Endothelial cell of umbilical vein (primary cell): ENCODE measurements around the gene POMP. TPM values are rescaled to one million over a fixed set of nuclear protein-coding genes. Genes with fewer than 3 reads are reported as not detected.

Experiments used
- BruUV-seq: library from RNA; stranded (reverse); fragments of 400-500 nt; replicated peaks from 2 replicates; lab custom pipeline; 2021; lab: Mats Ljungman, UMichigan
- CTCF ChIA-PET: fragments of 300-600, 350-600 bp; sonication (Branson Sonifier 250); formaldehyde crosslinking; loops from one replicate; lab custom pipeline; 2021; ENCODE audit warnings: antibody characterized with exemption, inconsistent platforms; lab: Charles Lee
- POLR2A ChIA-PET: fragments of 300-600, 350-600 bp; sonication (Branson Sonifier 250); formaldehyde crosslinking; loops from one replicate; lab custom pipeline; 2021; ENCODE audit warnings: antibody characterized with exemption, inconsistent platforms; lab: Charles Lee
- DNase-seq: peaks from one replicate; pipeline ENCODE4 v3.0.0-alpha.2; 2011; ENCODE audit warnings: low read depth, low spot score
- FAIRE-seq: peaks from 2 replicates; lab custom pipeline; 2011; peaks lifted over from hg19 to GRCh38; lab: Jason Lieb, UNC
- H2AFZ ChIP-seq: 2 replicates; pipeline ENCODE4 v1.6.0; 2012; ENCODE audit warnings: low read depth, low read length, control low read depth, inconsistent platforms
- H3K27ac ChIP-seq: 2 replicates; pipeline ENCODE4 v1.5.1; 2011; ENCODE audit warnings: low read depth, mild to moderate bottlenecking, control low read depth, low read length, moderate library complexity; ENCODE audit not compliant: insufficient read depth
- H3K27me3 ChIP-seq, 2 experiments: 2 replicates each; pipeline versions ENCODE4 v1.6.0 to v1.6.1; 2011; ENCODE audit warnings: low read length in 2 of 2, mixed read lengths in 1 of 2; ENCODE audit not compliant: control insufficient read depth in 2 of 2, insufficient read depth in 2 of 2
- H3K36me3 ChIP-seq, 2 experiments: 2 replicates in 1 of 2; 3 replicates in 1 of 2; pipeline ENCODE4 v1.5.1; 2011; ENCODE audit warnings: low read length in 2 of 2, mild to moderate bottlenecking in 1 of 2, moderate library complexity in 1 of 2; ENCODE audit not compliant: control insufficient read depth in 2 of 2, insufficient read depth in 2 of 2; ENCODE audit errors: extremely low read depth in 1 of 2
- H3K4me1 ChIP-seq: 3 replicates; pipeline ENCODE4 v1.5.1; 2011; ENCODE audit warnings: mild to moderate bottlenecking, low read length; ENCODE audit not compliant: control insufficient read depth, insufficient read depth; ENCODE audit errors: extremely low read depth
- H3K4me2 ChIP-seq: 2 replicates; pipeline ENCODE4 v1.6.1; 2011; ENCODE audit warnings: low read length, control low read depth, mixed read lengths; ENCODE audit not compliant: insufficient read depth
- H3K4me3 ChIP-seq, 3 experiments: fragments of 200-600 bp in 1 of 3; sonication (generic), shearing (Covaris generic) in 1 of 3; replicated peaks in 1 of 3; 2 replicates each; pipeline ENCODE4 v1.5.1; 2011 to 2016; ENCODE audit warnings: control low read depth in 3 of 3, low read length in 3 of 3, mild to moderate bottlenecking in 2 of 3, inconsistent platforms in 1 of 3, low read depth in 1 of 3, moderate library complexity in 1 of 3; ENCODE audit not compliant: insufficient read depth in 1 of 3
- H3K79me2 ChIP-seq: 2 replicates; pipeline ENCODE4 v1.6.0; 2012; ENCODE audit warnings: low read length, inconsistent platforms; ENCODE audit not compliant: control insufficient read depth, insufficient read depth
- H3K9ac ChIP-seq: replicated peaks from 2 replicates; pipeline ENCODE3; 2011; ENCODE audit warnings: low read length, control low read depth; ENCODE audit not compliant: insufficient read depth; ENCODE audit errors: extremely low read depth
- H3K9me1 ChIP-seq: replicated peaks from 3 replicates; pipeline ENCODE4 v1.6.0; 2011; ENCODE audit warnings: mild to moderate bottlenecking, low read length; ENCODE audit not compliant: control insufficient read depth, insufficient read depth; ENCODE audit errors: extremely low read depth
- H3K9me3 ChIP-seq: replicated peaks from 2 replicates; pipeline ENCODE4 v1.5.1; 2012; ENCODE audit warnings: low read length, inconsistent platforms; ENCODE audit not compliant: control insufficient read depth, insufficient read depth
- H4K20me1 ChIP-seq: replicated peaks from 2 replicates; pipeline ENCODE3; 2011; ENCODE audit warnings: mild to moderate bottlenecking, low read length; ENCODE audit not compliant: control insufficient read depth, insufficient read depth; ENCODE audit errors: extremely low read depth
- EZH2 ChIP-seq: IDR thresholded peaks from 2 replicates; pipeline ENCODE4 v1.6.1; 2012; ENCODE audit warnings: borderline replicate concordance, low read depth, mild to moderate bottlenecking, moderate library complexity, low read length, inconsistent platforms; ENCODE audit not compliant: severe bottlenecking
- FOS ChIP-seq: IDR thresholded peaks from 2 replicates; pipeline ENCODE4 v1.6.1; 2011; ENCODE audit warnings: mild to moderate bottlenecking, low read length, moderate library complexity, borderline replicate concordance; ENCODE audit not compliant: insufficient read depth
- GATA2 ChIP-seq: IDR thresholded peaks from 2 replicates; pipeline ENCODE4 v1.7.0; 2011; ENCODE audit warnings: low read depth, mild to moderate bottlenecking, moderate library complexity, mixed read lengths, low read length; ENCODE audit not compliant: insufficient read length, insufficient read depth
- JUN ChIP-seq: IDR thresholded peaks from 2 replicates; pipeline ENCODE4 v1.6.1; 2011; ENCODE audit warnings: borderline replicate concordance, low read depth; ENCODE audit not compliant: insufficient read length, insufficient read depth
- MYC ChIP-seq: IDR thresholded peaks from one replicate; pipeline ENCODE4 v1.6.1; 2011; ENCODE audit warnings: mild to moderate bottlenecking, low read depth, low read length
- POLR2A ChIP-seq: IDR thresholded peaks from 2 replicates; pipeline ENCODE4 v1.6.1; 2012; ENCODE audit warnings: low read depth, mild to moderate bottlenecking, control low read depth, low read length
- POLR2AphosphoS5 ChIP-seq: IDR thresholded peaks from 2 replicates; pipeline ENCODE4 v1.6.1; 2012; ENCODE audit warnings: low read depth, mild to moderate bottlenecking, control low read depth, low read length, moderate library complexity; ENCODE audit not compliant: insufficient read depth
- dilution Hi-C: fragments of 300-500 bp; cut with MboI; formaldehyde crosslinking; loops from one replicate; pipeline ENCODE4 v1.15.0; 2019; ENCODE audit warnings: low sequenced_read_pairs; ENCODE audit not compliant: extremely low pct_ligation_motif_present
- intact Hi-C: fragments of 100-400 bp; cut with micrococcal nuclease; formaldehyde crosslinking; loops from one replicate; pipeline ENCODE4 v1.10.0; 2022
- polyA plus RNA-seq, 4 experiments: library from polyadenylated mRNA; depleted of rRNA in 3 of 4; stranded (reverse) in 3 of 4; unstranded in 1 of 4; fragments of >200 nt; gene quantifications; 2 replicates each; pipeline versions ENCODE4 v1.2.1 to v1.2.3, GENCODE V29; 2011 to 2012; ENCODE audit warnings: missing spikeins in 1 of 4
- total RNA-seq: library from RNA; stranded (reverse); gene quantifications from 2 replicates; pipeline ENCODE4 v1.2.3, GENCODE V29; 2021
- TF ChIP-seq, protein P1 (sequence below): IDR thresholded peaks from 2 replicates; pipeline ENCODE4 v1.6.1; 2011; ENCODE audit not compliant: insufficient read depth, insufficient read length
- TF ChIP-seq, protein P2 (sequence below), 2 donors: IDR thresholded peaks; 1 replicate in 1 of 2; 2 replicates in 1 of 2; pipeline ENCODE4 v1.5.1; 2011; ENCODE audit warnings: low read length in 2 of 2, mild to moderate bottlenecking in 2 of 2, moderate library complexity in 2 of 2, control low read depth in 1 of 2, inconsistent platforms in 1 of 2, low read depth in 1 of 2; ENCODE audit not compliant: insufficient read depth in 1 of 2; ENCODE audit errors: extremely low read depth in 1 of 2

POMP gene
- total and polyA plus RNA-seq, 2 donors (not counting 3 experiments of a cell fraction or from before 2014, with no cell fraction given), result 27.0 to 88.9 TPM

DNA sequence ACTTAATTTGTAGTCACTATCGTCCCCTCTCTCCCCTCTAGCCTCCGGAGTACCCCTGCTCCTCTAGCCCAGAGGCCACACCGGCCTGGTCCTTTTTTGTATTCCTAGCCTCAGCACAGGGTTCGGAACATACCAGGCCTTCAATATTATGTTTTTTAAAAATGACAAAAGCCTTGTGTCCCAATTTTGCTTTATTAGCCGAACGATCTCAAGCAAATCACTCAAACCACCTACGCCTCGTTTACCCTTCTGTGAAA lies 463 bp upstream of the POMP start:
- peak overlapping the region; percentile 99 for H3K27ac ChIP-seq
- TSS peak; percentile 78 for BruUV-seq
- no peaks in the 10 kb centered on the region for H3K9me1 ChIP-seq
- FAIRE-seq, result no peak
- peak overlapping the region; percentile 0 for H2AFZ ChIP-seq
- no peak for TF ChIP-seq JUN
- TF ChIP-seq, protein P1, sequence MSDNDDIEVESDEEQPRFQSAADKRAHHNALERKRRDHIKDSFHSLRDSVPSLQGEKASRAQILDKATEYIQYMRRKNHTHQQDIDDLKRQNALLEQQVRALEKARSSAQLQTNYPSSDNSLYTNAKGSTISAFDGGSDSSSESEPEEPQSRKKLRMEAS, result no peak
- no peak for TF ChIP-seq POLR2AphosphoS5
- TF ChIP-seq MYC, result no peak
- TF ChIP-seq GATA2, result no peak
- no peak for TF ChIP-seq FOS
- no peak for TF ChIP-seq POLR2A
- TF ChIP-seq, protein P2, sequence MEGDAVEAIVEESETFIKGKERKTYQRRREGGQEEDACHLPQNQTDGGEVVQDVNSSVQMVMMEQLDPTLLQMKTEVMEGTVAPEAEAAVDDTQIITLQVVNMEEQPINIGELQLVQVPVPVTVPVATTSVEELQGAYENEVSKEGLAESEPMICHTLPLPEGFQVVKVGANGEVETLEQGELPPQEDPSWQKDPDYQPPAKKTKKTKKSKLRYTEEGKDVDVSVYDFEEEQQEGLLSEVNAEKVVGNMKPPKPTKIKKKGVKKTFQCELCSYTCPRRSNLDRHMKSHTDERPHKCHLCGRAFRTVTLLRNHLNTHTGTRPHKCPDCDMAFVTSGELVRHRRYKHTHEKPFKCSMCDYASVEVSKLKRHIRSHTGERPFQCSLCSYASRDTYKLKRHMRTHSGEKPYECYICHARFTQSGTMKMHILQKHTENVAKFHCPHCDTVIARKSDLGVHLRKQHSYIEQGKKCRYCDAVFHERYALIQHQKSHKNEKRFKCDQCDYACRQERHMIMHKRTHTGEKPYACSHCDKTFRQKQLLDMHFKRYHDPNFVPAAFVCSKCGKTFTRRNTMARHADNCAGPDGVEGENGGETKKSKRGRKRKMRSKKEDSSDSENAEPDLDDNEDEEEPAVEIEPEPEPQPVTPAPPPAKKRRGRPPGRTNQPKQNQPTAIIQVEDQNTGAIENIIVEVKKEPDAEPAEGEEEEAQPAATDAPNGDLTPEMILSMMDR (IDR thresholded peaks at IDR 0.05; ENCODE audit: extremely low read depth in 1 of 2, insufficient read depth in 1 of 2, low read depth in 1 of 2, low read length in 2 of 2), result no peak
- no peak for TF ChIP-seq EZH2
- H3K4me2 ChIP-seq, result peak overlapping the region; percentile 92
- no peak for DNase-seq
- H3K4me3 ChIP-seq, result peak overlapping the region; percentile 90 to 96 (median 96)
- H4K20me1 ChIP-seq, result no peaks in the 10 kb centered on the region
- no peaks in the 10 kb centered on the region for H3K27me3 ChIP-seq
- ChIA-PET POLR2A (no interaction called here), CTCF (interaction anchor here (0.7 to 2.6 kb wide), 9 partner anchors 18 to 599 kb away, joined by 3 to 16 read pairs (median 4); no protein-coding TSS in a partner anchor)
- dilution Hi-C loops, result no loop called here
- H3K4me1 ChIP-seq, result peaks cover 20% of the 10 kb centered on the region
- no peaks in the 10 kb centered on the region for H3K9me3 ChIP-seq
- peaks cover 44% of the 10 kb centered on the region for H3K79me2 ChIP-seq
- intact Hi-C loops, result loop anchor here (1.0 to 5.0 kb wide), 7 partner anchors 17 to 346 kb away; partner anchors contain the start of gene FLT1
- peak overlapping the region; percentile 96 for H3K9ac ChIP-seq
- peaks cover 0 to 3% of the 10 kb centered on the region in 2 experiments for H3K36me3 ChIP-seq
